ENCODE results near the gene EPHA10.
A peak's percentile ranks its signal among the peaks of the same experiment; 100 is the strongest.
"Not testable (repeated sequence)": the region's sequence is repeated elsewhere in the genome, so short reads cannot be mapped to it uniquely, and the experiment has no call there.

The EPHA10 gene

GRCh38 chr1:37708471-37708870, 56.4 kb downstream of the EPHA10 start:
- no peak for DNase-seq

GRCh38 chr1:37705399-37705798, 59.5 kb downstream of the EPHA10 start:
- DNase-seq, result no peak

GRCh38 chr1:37704966-37705365, 60.0 kb downstream of the EPHA10 start:
- DNase-seq, result no peak

- DNase-seq, result no peak
Observed at GRCh38 chr1:37703061-37703460, 61.9 kb downstream of the EPHA10 start.

GRCh38 chr1:37701051-37701450, 63.9 kb downstream of the EPHA10 start:
- DNase-seq, result no peak

GRCh38 chr1:37699147-37699546, 65.8 kb downstream of the EPHA10 start:
- no peak for DNase-seq

GRCh38 chr1:37697737-37698136, 67.2 kb downstream of the EPHA10 start:
- no peak for DNase-seq

- DNase-seq, result no peak
Observed at GRCh38 chr1:37697090-37697489, 67.8 kb downstream of the EPHA10 start.

GRCh38 chr1:37692834-37693175, 72.1 kb downstream of the EPHA10 start:
- no peak for DNase-seq

GRCh38 chr1:37692078-37692833, 72.7 kb downstream of the EPHA10 start, which contains the start of gene CDCA8:
Gene CDCA8, plus strand, starts transcription at chr1:37692516. Its CDS starts 175 bp downstream, at chr1:37692691.
- peak; percentile 98 for DNase-seq

- peak; percentile 7 for DNase-seq
Observed at GRCh38 chr1:37691497-37692077, 73.3 kb downstream of the EPHA10 start.

GRCh38 chr1:37688926-37689325, 76.0 kb downstream of the EPHA10 start:
- DNase-seq, result no peak

- not testable (repeated sequence) for DNase-seq
Observed at GRCh38 chr1:37687764-37688163, 77.2 kb downstream of the EPHA10 start.

- no peak for DNase-seq
Observed at GRCh38 chr1:37685722-37686121, 79.2 kb downstream of the EPHA10 start.

- not testable (repeated sequence) for DNase-seq
Observed at GRCh38 chr1:37684182-37684581, 80.7 kb downstream of the EPHA10 start.

GRCh38 chr1:37682334-37682987, 82.5 kb downstream of the EPHA10 start:
- peak; percentile 80 for DNase-seq

- DNase-seq, result no peak
Observed at GRCh38 chr1:37680933-37681332, 84.0 kb downstream of the EPHA10 start.

- no peak for DNase-seq
Observed at GRCh38 chr1:37677808-37678207, 87.1 kb downstream of the EPHA10 start.

- no peak for DNase-seq
Observed at GRCh38 chr1:37677143-37677439, 87.8 kb downstream of the EPHA10 start.

- no peak for DNase-seq
Observed at GRCh38 chr1:37676281-37677142, 88.4 kb downstream of the EPHA10 start.

- peak; percentile 38 for DNase-seq
Observed at GRCh38 chr1:37673920-37674319, 91.0 kb downstream of the EPHA10 start.

GRCh38 chr1:37672136-37672870, 92.6 kb downstream of the EPHA10 start:
- no peak for DNase-seq

GRCh38 chr1:37671261-37671660, 93.7 kb downstream of the EPHA10 start:
- DNase-seq, result no peak

All from activated gamma-delta T cell treated with Interleukin-2 at 50 U/mL for 16 hours (primary cell).